Stomach (tissue), 9 donors: ENCODE measurements around the gene CTNND2. TPM values are rescaled to one million over a fixed set of nuclear protein-coding genes. Genes with fewer than 3 reads are reported as not detected.
"Not testable (repeated sequence)": the region's sequence is repeated elsewhere in the genome, so short reads cannot be mapped to it uniquely, and the experiment has no call there.

ENCODE experiments used
- DNase-seq, 2 donors: peaks; one replicate each; pipeline versions ENCODE4 v3.0.0 to v3.0.0-alpha.2; 2013 to 2019
- H3K27ac ChIP-seq, 5 donors: fragments of 200-600 bp in 4 of 5; sonication (generic) in 4 of 5; one replicate each; pipeline ENCODE4 v1.5.1; 2013 to 2019; ENCODE audit warnings: mild to moderate bottlenecking in 1 of 5, moderate library complexity in 1 of 5
- H3K27me3 ChIP-seq, 3 donors: fragments of 200-600 bp; sonication (generic); one replicate each; pipeline ENCODE4 v1.5.1; 2017 to 2019; ENCODE audit warnings: mixed run types in 1 of 3
- H3K36me3 ChIP-seq, 4 donors: fragments of 200-600 bp; sonication (generic); 1 replicate in 3 of 4; 2 replicates in 1 of 4; pipeline ENCODE4 v1.5.1; 2016 to 2019
- H3K4me1 ChIP-seq, 4 donors: fragments of 200-600 bp; sonication (generic); one replicate each; pipeline ENCODE4 v1.5.1; 2016 to 2019
- H3K4me3 ChIP-seq, 4 donors: fragments of 200-600 bp; sonication (generic) in 3 of 4; one replicate each; pipeline ENCODE4 v1.5.1; 2016 to 2019; ENCODE audit warnings: mild to moderate bottlenecking in 1 of 4
- H3K9me3 ChIP-seq, 4 donors: fragments of 200-600 bp; sonication (generic); one replicate each; pipeline ENCODE4 v1.5.1; 2016 to 2019
- CTCF ChIP-seq, 7 experiments: fragments of 450-650 bp in 4 of 7; fragments of 200-600 bp in 3 of 7; sonication (generic) in 3 of 7; IDR thresholded peaks; one replicate each; pipeline ENCODE4 v1.5.1; 2016 to 2019; ENCODE audit warnings: antibody characterized with exemption in 7 of 7, control low read depth in 2 of 7, mild to moderate bottlenecking in 1 of 7
- EP300 ChIP-seq: sonication (generic); formaldehyde crosslinking; IDR thresholded peaks from one replicate; pipeline ENCODE4 v1.6.1; 2017; ENCODE audit warnings: antibody characterized with exemption
- POLR2A ChIP-seq, 4 donors: fragments of 450-650 bp; IDR thresholded peaks; one replicate each; pipeline ENCODE4 v1.6.1; 2016; ENCODE audit warnings: antibody characterized with exemption in 4 of 4, control low read depth in 2 of 4, mild to moderate bottlenecking in 1 of 4, moderate library complexity in 1 of 4
- POLR2AphosphoS5 ChIP-seq, 3 donors: sonication (generic); formaldehyde crosslinking; IDR thresholded peaks; one replicate each; pipeline ENCODE4 v1.6.1; 2016; ENCODE audit warnings: antibody characterized with exemption in 3 of 3
- WGBS, 5 donors: extraction: QIAGEN DNeasy Blood & Tissue Kit in 3 of 5; methylation state at CpG; one replicate each; pipeline versions ENCODE4 v1.1.5 to v1.1.7; 2013 to 2018; 5-methylcytosine and 5-hydroxymethylcytosine counted together
- intact Hi-C: fragments of 100-400 bp; cut with DNase I; formaldehyde crosslinking; loops from one replicate; pipeline ENCODE4 v1.15.1; 2023; ENCODE audit warnings: low total_unique reads
- polyA plus RNA-seq, 3 donors: library from polyadenylated mRNA; stranded (reverse); fragments of 200-250 nt; gene quantifications; one replicate each; pipeline ENCODE4 v1.2.3, GENCODE V29; 2013
- total RNA-seq, 5 donors: library from RNA; depleted of rRNA; stranded (reverse); fragments of >200 nt; gene quantifications; one replicate each; pipeline versions ENCODE4 v1.1.0 to v1.2.3, GENCODE V29; 2014 to 2016
- donor health status: healthy with polysubstance abuse.
- donor health status: Bipolar disorder and iron deficiency.
- donor health status: healthy.

Gene CTNND2
- total and polyA plus RNA-seq, 8 donors = 0.29 to 3.4 (median 2.0) TPM; not detected in 2

- WGBS, 5 donors = 79 to 85% (median 83%) methylated on average over 5 of the region's 5 CpGs
- Histone ChIP-seq H3K36me3 (no peaks in the 10 kb centered on the region), H3K9me3 (no peaks in the 10 kb centered on the region), H3K27me3 (no peaks in the 10 kb centered on the region), H3K4me1 (no peaks in the 10 kb centered on the region), H3K27ac (no peak overlapping the region), H3K4me3 (no peak overlapping the region)
- DNase-seq = no peak
- intact Hi-C loops = no loop called here
- TF ChIP-seq POLR2A (IDR thresholded peaks at IDR 0.05) (no peak), EP300 (no peak), POLR2AphosphoS5 (IDR thresholded peaks at IDR 0.05) (no peak), CTCF (IDR thresholded peaks at IDR 0.05) (no peak)
Observed at GRCh38 chr5:11426442-11426841, 477.8 kb downstream of the CTNND2 start.

- peaks cover 0 to 4% (median 0%) of the 10 kb centered on the region in 4 donors for H3K9me3 ChIP-seq
- 70 to 82% (median 74%) methylated on average over 6 of the region's 6 CpGs for WGBS, 5 donors
Observed at GRCh38 chr5:11422342-11422741, 481.9 kb downstream of the CTNND2 start.

GRCh38 chr5:11420969-11421368, 483.3 kb downstream of the CTNND2 start:
- no peaks in the 10 kb centered on the region for H3K27me3 ChIP-seq
- 74 to 96% (median 79%) methylated on average over 2 of the region's 2 CpGs for WGBS, 5 donors
- DNase-seq = no peak
- intact Hi-C loops = no loop called here
- H3K36me3 ChIP-seq = no peaks in the 10 kb centered on the region
- no peak overlapping the region for H3K4me3 ChIP-seq
- TF ChIP-seq POLR2AphosphoS5 (IDR thresholded peaks at IDR 0.05) (no peak), POLR2A (IDR thresholded peaks at IDR 0.05) (no peak), EP300 (no peak), CTCF (IDR thresholded peaks at IDR 0.05) (no peak)
- no peaks in the 10 kb centered on the region for H3K4me1 ChIP-seq
- H3K9me3 ChIP-seq = peaks cover 0 to 4% (median 0%) of the 10 kb centered on the region in 4 donors
- no peak overlapping the region for H3K27ac ChIP-seq

More at GRCh38 chr5:11422342-11422741, 481.9 kb downstream of the CTNND2 start:
- no peak for TF ChIP-seq POLR2AphosphoS5 (IDR thresholded peaks at IDR 0.05)
- no peak for TF ChIP-seq CTCF (IDR thresholded peaks at IDR 0.05)
- no peak for TF ChIP-seq EP300
- TF ChIP-seq POLR2A (IDR thresholded peaks at IDR 0.05) = no peak
- intact Hi-C loops = no loop called here
- Histone ChIP-seq H3K27me3 (no peaks in the 10 kb centered on the region), H3K4me1 (no peaks in the 10 kb centered on the region), H3K27ac (no peak overlapping the region), H3K36me3 (no peaks in the 10 kb centered on the region), H3K4me3 (no peak overlapping the region)
- DNase-seq = no peak

GRCh38 chr5:11415751-11416150, 488.5 kb downstream of the CTNND2 start:
- intact Hi-C loops = no loop called here
- WGBS, 5 donors = 38 to 50% (median 40%) methylated on average over 3 of the region's 3 CpGs
- Histone ChIP-seq H3K27ac (no peak overlapping the region), H3K36me3 (no peaks in the 10 kb centered on the region), H3K9me3 (peaks cover 0 to 7% (median 4%) of the 10 kb centered on the region in 4 donors), H3K4me3 (no peak overlapping the region), H3K4me1 (no peaks in the 10 kb centered on the region), H3K27me3 (no peaks in the 10 kb centered on the region)
- no peak for DNase-seq
- no peak for TF ChIP-seq POLR2A (IDR thresholded peaks at IDR 0.05)
- no peak for TF ChIP-seq POLR2AphosphoS5 (IDR thresholded peaks at IDR 0.05)
- no peak for TF ChIP-seq EP300
- no peak for TF ChIP-seq CTCF (IDR thresholded peaks at IDR 0.05)

GRCh38 chr5:11414732-11415131, 489.5 kb downstream of the CTNND2 start:
- H3K4me1 ChIP-seq, intact Hi-C loops, H3K27ac ChIP-seq, H3K36me3 ChIP-seq, H3K4me3 ChIP-seq, H3K27me3 ChIP-seq, DNase-seq, H3K9me3 ChIP-seq: not testable (repeated sequence)
- WGBS, 5 donors = 48 to 100% (median 97%) methylated on average over 1 of the region's 1 CpG
